A549 treated with AZD9567 at 1 μM for 4 hours (cell line): ENCODE measurements around the gene ADD3. TPM values are rescaled to one million over a fixed set of nuclear protein-coding genes. Genes with fewer than 3 reads are reported as not detected.

Experiments
- total RNA-seq: library from RNA; stranded (reverse); fragments of 200-300 nt; extraction: Qiagen RNA extraction; gene quantifications from 5 replicates; pipeline ENCODE4 v1.2.3, GENCODE V29; 2022; ENCODE audit not compliant: insufficient read depth

ADD3 gene, protein sequence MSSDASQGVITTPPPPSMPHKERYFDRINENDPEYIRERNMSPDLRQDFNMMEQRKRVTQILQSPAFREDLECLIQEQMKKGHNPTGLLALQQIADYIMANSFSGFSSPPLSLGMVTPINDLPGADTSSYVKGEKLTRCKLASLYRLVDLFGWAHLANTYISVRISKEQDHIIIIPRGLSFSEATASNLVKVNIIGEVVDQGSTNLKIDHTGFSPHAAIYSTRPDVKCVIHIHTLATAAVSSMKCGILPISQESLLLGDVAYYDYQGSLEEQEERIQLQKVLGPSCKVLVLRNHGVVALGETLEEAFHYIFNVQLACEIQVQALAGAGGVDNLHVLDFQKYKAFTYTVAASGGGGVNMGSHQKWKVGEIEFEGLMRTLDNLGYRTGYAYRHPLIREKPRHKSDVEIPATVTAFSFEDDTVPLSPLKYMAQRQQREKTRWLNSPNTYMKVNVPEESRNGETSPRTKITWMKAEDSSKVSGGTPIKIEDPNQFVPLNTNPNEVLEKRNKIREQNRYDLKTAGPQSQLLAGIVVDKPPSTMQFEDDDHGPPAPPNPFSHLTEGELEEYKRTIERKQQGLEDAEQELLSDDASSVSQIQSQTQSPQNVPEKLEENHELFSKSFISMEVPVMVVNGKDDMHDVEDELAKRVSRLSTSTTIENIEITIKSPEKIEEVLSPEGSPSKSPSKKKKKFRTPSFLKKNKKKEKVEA
- total RNA-seq = 3.3 to 9.5 TPM (median 5.4 TPM) in 5 replicates

DNA sequence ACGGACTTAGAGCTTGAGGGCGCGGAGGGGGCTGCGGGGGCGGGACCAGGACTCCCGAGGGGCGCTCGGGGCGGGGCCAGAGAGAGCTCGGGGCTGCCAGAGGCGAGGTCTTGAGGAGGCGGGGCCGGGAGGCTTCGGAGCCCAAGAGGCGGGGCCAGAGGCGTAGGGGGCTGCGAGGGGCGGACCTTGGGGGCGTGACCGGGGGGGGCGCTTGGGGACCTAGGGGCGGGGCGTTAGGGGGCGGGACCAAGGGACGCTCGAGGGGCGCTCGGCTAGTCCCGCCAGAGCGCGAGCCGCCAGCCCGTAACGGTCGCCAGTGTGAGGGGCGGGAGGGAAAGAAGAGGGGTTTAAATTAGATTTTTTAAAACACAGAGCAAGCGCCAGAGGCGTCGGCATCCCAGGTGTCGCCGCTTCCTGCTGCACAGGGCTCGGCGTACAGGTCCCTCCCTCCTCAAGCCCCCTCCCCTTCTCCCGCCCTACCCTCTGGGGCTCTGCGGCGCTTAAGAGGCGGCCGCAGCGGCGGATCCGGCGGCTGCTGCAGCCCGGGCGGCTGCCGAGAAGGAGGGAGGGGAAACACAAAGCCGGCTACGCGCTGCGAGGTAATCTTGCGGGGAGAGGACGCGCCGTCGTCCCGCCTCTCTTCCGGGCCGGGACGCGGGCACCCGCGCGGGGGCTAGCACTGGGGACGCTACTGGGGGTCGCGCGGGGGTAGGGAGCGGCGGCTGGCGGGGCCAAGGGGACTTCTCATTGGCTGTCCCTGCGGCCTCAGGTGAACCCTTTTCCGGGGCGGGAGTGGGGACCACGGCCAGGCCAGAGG lies at the start of gene ADD3:
Gene ADD3 (plus strand): TSS at position 284 of the 817 bp plus-strand sequence. CDS start 92,670 bp downstream, outside the sequence.

Other genes with a start within 250 kb of the ADD3 start
- 30.2 to 42.6 TPM (median 34.3 TPM) in 5 replicates for gene XPNPEP1, start 84.5 kb upstream of the ADD3 start, total RNA-seq
- gene MXI1, start 199.6 kb downstream of the ADD3 start, total RNA-seq = 5.2 to 11.9 TPM (median 6.9 TPM) in 5 replicates